Psoas muscle (tissue), 8 donors: ENCODE data around the gene DDOST. TPM values are rescaled to one million over a fixed set of nuclear protein-coding genes. Genes with fewer than 3 reads are reported as not detected.

Source experiments
- ATAC-seq, 4 donors: fragments of 200-7000 bp; cut with Tn5 transposase; one replicate each; pipeline ENCODE4 v1.9.1; 2020; ENCODE audit warnings: moderate library complexity in 3 of 4, mild to moderate bottlenecking in 2 of 4
- DNase-seq, 2 donors: peaks; one replicate each; pipeline ENCODE4 v3.0.0-alpha.2; 2020
- H3K27ac ChIP-seq: fragments of 200-600 bp; one replicate; pipeline ENCODE4 v1.8.0; 2022
- H3K27me3 ChIP-seq, 3 donors: fragments of 200-600 bp in 1 of 3; one replicate each; pipeline versions ENCODE4 v1.6.1 to v1.8.0; 2013 to 2022; ENCODE audit warnings: low read length in 2 of 3, mild to moderate bottlenecking in 2 of 3, moderate library complexity in 1 of 3; ENCODE audit not compliant: insufficient read depth in 3 of 3
- H3K36me3 ChIP-seq, 2 donors: fragments of 200-600 bp in 1 of 2; one replicate each; pipeline versions ENCODE4 v1.6.1 to v1.8.0; 2013 to 2022; ENCODE audit warnings: low read depth in 1 of 2, mild to moderate bottlenecking in 1 of 2, moderate library complexity in 1 of 2; ENCODE audit not compliant: insufficient read depth in 1 of 2
- H3K4me1 ChIP-seq: fragments of 200-600 bp; one replicate; pipeline ENCODE4 v1.8.0; 2022
- H3K4me3 ChIP-seq: fragments of 200-600 bp; one replicate; pipeline ENCODE4 v1.8.0; 2022; ENCODE audit warnings: mild to moderate bottlenecking
- H3K9me3 ChIP-seq: fragments of 200-600 bp; one replicate; pipeline ENCODE4 v1.8.0; 2022
- CTCF ChIP-seq: fragments of 200-600 bp; IDR thresholded peaks from one replicate; pipeline ENCODE4 v1.8.0; 2022; ENCODE audit warnings: antibody characterized with exemption
- WGBS, 3 donors: extraction: QIAGEN DNeasy Blood & Tissue Kit; methylation state at CpG; one replicate each; pipeline versions ENCODE4 v1.1.6 to v1.1.7; 2013; 5-methylcytosine and 5-hydroxymethylcytosine counted together
- intact Hi-C, 2 donors: fragments of 100-400 bp; cut with DNase I; formaldehyde crosslinking; loops; one replicate each; pipeline versions ENCODE4 v1.11.0 to v1.14.2; 2022
- polyA plus RNA-seq, 3 donors: library from polyadenylated mRNA; stranded (reverse); fragments of 200-250 nt; gene quantifications; one replicate each; pipeline ENCODE4 v1.2.3, GENCODE V29; 2013
- total RNA-seq, 4 donors: library from RNA; stranded (reverse); fragmentation: NEBNext Ultra II Directional in 2 of 4; extraction: Animal tissue kit (Norgen Biotek cat#: 25700) in 2 of 4; gene quantifications; one replicate each; pipeline versions ENCODE4 v1.2.1 to v1.2.4, GENCODE V29; 2021 to 2023
- donor health status: healthy with polysubstance abuse.
- donor health status: DM: no; HTN: no; CAD: no; lungs with moderate emphysema.
- donor health status: Bipolar disorder and iron deficiency.
- donor health status: healthy.
- donor health status: DM: yes; HTN: yes; CAD: no.
- donor health status: DM: no; HTN: no; CAD: no.
- donor health status: DM: no; HTN: no; CAD: no.
- donor health status: DM: yes; HTN: yes; CAD: no.

Gene DDOST
- total and polyA plus RNA-seq, 7 donors, result 43.0 to 97.1 (median 63.3) TPM

- Histone ChIP-seq H3K4me3 (no peak overlapping the region), H3K27me3 (no peaks in the 10 kb centered on the region), H3K4me1 (no peaks in the 10 kb centered on the region), H3K27ac (no peak overlapping the region), H3K9me3 (no peaks in the 10 kb centered on the region), H3K36me3 (no peaks in the 10 kb centered on the region)
- ATAC-seq, result no peak
- intact Hi-C loops, result no loop called here
- no peak for TF ChIP-seq CTCF
- DNase-seq, result no peak
- 52 to 64% (median 60%) methylated on average over 1 of the region's 1 CpG for WGBS, 3 donors
Observed at GRCh38 chr1:20626098-20626427, 35.1 kb downstream of the DDOST start.

GRCh38 chr1:20625176-20626097 is 35.7 kb downstream of the DDOST start:
- 70 to 80% (median 75%) methylated on average over 3 of the region's 3 CpGs for WGBS, 3 donors

GRCh38 chr1:20624709-20625108 is 36.5 kb downstream of the DDOST start:
- no peak overlapping the region for H3K4me3 ChIP-seq
- no peaks in the 10 kb centered on the region for H3K9me3 ChIP-seq
- H3K27me3 ChIP-seq, result no peaks in the 10 kb centered on the region
- H3K36me3 ChIP-seq, result no peaks in the 10 kb centered on the region
- DNase-seq (no peak), ATAC-seq (no peak)
- 80 to 85% (median 80%) methylated on average over 1 of the region's 1 CpG for WGBS, 3 donors
- H3K4me1 ChIP-seq, result no peaks in the 10 kb centered on the region
- intact Hi-C loops, result no loop called here
- no peak for TF ChIP-seq CTCF
- H3K27ac ChIP-seq, result no peak overlapping the region

More at GRCh38 chr1:20625176-20626097, 35.7 kb downstream of the DDOST start:
- no peak overlapping the region for H3K4me3 ChIP-seq
- intact Hi-C loops, result no loop called here
- TF ChIP-seq CTCF, result no peak
- no peaks in the 10 kb centered on the region for H3K9me3 ChIP-seq
- no peaks in the 10 kb centered on the region for H3K4me1 ChIP-seq
- no peaks in the 10 kb centered on the region for H3K27me3 ChIP-seq
- no peak overlapping the region for H3K27ac ChIP-seq
- no peak for ATAC-seq
- no peak for DNase-seq
- no peaks in the 10 kb centered on the region for H3K36me3 ChIP-seq

- ATAC-seq, result no peak
- Histone ChIP-seq H3K27me3 (no peaks in the 10 kb centered on the region), H3K36me3 (no peaks in the 10 kb centered on the region), H3K4me1 (peaks cover 7% of the 10 kb centered on the region), H3K9me3 (no peaks in the 10 kb centered on the region), H3K4me3 (no peak overlapping the region), H3K27ac (no peak overlapping the region)
- intact Hi-C loops, result no loop called here
- TF ChIP-seq CTCF, result no peak
- 74 to 96% (median 81%) methylated on average over 6 of the region's 6 CpGs for WGBS, 3 donors
- DNase-seq, result no peak
Observed at GRCh38 chr1:20621012-20621411, 40.2 kb downstream of the DDOST start.

- no peak for DNase-seq
- no peak overlapping the region for H3K27ac ChIP-seq
- intact Hi-C loops, result no loop called here
- ATAC-seq, result no peak
- H3K4me3 ChIP-seq, result no peak overlapping the region
- no peak for TF ChIP-seq CTCF
- H3K27me3 ChIP-seq, result no peaks in the 10 kb centered on the region
- H3K9me3 ChIP-seq, result no peaks in the 10 kb centered on the region
- no peaks in the 10 kb centered on the region for H3K36me3 ChIP-seq
- WGBS, 3 donors, result 83 to 92% (median 90%) methylated on average over 1 of the region's 1 CpG
- H3K4me1 ChIP-seq, result peaks cover 9% of the 10 kb centered on the region
Observed at GRCh38 chr1:20619999-20620398, 41.2 kb downstream of the DDOST start.
